Thoracic aorta (tissue), 2 donors: ENCODE measurements around the gene BCR. TPM values are rescaled to one million over a fixed set of nuclear protein-coding genes. Genes with fewer than 3 reads are reported as not detected.

ENCODE experiments used
- ATAC-seq: fragments of 150-250 bp; one replicate; pipeline ENCODE4 v1.8.0; 2017; ENCODE audit warnings: low read depth; ENCODE audit not compliant: insufficient number of reproducible peaks, low FRiP score
- DNase-seq: peaks from one replicate; pipeline ENCODE4 v3.0.0-alpha.2; 2020; ENCODE audit warnings: low spot score
- H3K27ac ChIP-seq, 2 donors: fragments of 200-600 bp; sonication (generic); 1 replicate in 1 of 2; 2 replicates in 1 of 2; pipeline ENCODE4 v1.5.1; 2016; ENCODE audit warnings: mild to moderate bottlenecking in 2 of 2, moderate library complexity in 2 of 2
- H3K27me3 ChIP-seq: fragments of 200-600 bp; sonication (generic); replicated peaks from 2 replicates; pipeline ENCODE4 v1.6.0; 2016; ENCODE audit warnings: mild to moderate bottlenecking; ENCODE audit not compliant: insufficient read depth
- H3K36me3 ChIP-seq: fragments of 200-600 bp; sonication (generic); one replicate; pipeline ENCODE4 v1.5.1; 2016
- H3K4me1 ChIP-seq, 2 donors: fragments of 200-600 bp; sonication (generic); 1 replicate in 1 of 2; 2 replicates in 1 of 2; pipeline versions ENCODE4 v1.5.1 to v1.6.0; 2016; ENCODE audit warnings: low read depth in 2 of 2, mild to moderate bottlenecking in 1 of 2; ENCODE audit not compliant: control insufficient read depth in 1 of 2
- H3K4me3 ChIP-seq: fragments of 200-600 bp; sonication (generic); 2 replicates; pipeline ENCODE4 v1.5.1; 2016; ENCODE audit warnings: mild to moderate bottlenecking
- H3K9me3 ChIP-seq: fragments of 200-600 bp; sonication (generic); 2 replicates; pipeline ENCODE4 v1.5.1; 2016
- total RNA-seq, 2 donors: library from RNA; depleted of rRNA; stranded (reverse); fragments of >200 nt; gene quantifications; one replicate each; pipeline versions ENCODE4 v1.1.0 to v1.2.3, GENCODE V29; 2016
- TF ChIP-seq, protein P1 (sequence below): fragments of 200-600 bp; sonication (generic); IDR thresholded peaks from one replicate; pipeline ENCODE4 v1.5.1; 2019; ENCODE audit warnings: antibody characterized with exemption

The BCR gene
- total RNA-seq, 2 donors from 2014 or later = 73.2 to 232 TPM

DNA sequence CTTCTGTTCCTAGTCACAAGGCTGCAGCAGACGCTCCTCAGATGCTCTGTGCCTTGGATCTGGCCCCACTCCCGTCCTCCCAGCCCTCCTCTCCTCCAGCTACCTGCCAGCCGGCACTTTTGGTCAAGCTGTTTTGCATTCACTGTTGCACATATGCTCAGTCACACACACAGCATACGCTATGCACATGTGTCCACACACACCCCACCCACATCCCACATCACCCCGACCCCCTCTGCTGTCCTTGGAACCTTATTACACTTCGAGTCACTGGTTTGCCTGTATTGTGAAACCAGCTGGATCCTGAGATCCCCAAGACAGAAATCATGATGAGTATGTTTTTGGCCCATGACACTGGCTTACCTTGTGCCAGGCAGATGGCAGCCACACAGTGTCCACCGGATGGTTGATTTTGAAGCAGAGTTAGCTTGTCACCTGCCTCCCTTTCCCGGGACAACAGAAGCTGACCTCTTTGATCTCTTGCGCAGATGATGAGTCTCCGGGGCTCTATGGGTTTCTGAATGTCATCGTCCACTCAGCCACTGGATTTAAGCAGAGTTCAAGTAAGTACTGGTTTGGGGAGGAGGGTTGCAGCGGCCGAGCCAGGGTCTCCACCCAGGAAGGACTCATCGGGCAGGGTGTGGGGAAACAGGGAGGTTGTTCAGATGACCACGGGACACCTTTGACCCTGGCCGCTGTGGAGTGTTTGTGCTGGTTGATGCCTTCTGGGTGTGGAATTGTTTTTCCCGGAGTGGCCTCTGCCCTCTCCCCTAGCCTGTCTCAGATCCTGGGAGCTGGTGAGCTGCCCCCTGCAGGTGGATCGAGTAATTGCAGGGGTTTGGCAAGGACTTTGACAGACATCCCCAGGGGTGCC is 109.8 kb downstream of the BCR start:
- DNase-seq = no peak
- no peak overlapping the region for H3K4me3 ChIP-seq
- no peak for ATAC-seq

DNA sequence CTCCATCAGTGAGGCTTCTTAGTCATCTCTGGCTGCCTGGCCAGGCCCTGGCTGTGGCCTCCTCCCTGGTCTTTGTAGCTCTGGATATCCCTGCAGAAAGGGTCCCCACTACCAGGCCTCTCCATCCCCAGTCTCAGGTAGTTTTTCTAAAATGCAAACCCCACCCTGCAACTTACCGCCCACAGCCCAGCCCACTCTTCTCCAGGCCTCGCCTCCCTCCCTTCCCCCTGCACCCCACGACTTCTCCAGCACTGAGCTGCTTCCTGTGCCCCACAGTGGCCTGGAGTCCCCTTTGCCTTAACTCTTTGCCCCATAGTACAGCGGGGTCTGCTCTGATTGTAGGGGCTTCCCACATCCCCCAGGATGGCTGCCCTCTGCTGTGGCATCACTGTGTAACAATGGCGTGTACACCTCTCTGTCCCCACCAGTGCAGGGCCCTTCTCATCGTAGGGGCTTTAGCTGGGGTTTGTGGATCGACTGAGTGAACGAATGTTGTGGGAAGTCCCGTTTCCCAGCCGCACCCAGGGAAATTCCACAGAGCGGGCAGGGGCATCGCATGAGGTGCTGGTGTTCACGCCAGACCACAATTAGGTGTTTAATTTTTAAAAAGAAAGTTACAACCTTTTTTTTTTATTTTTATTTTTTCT is 111.6 kb downstream of the BCR start:
- Histone ChIP-seq H3K27ac (no peak overlapping the region), H3K27me3 (no peaks in the 10 kb centered on the region), H3K9me3 (no peaks in the 10 kb centered on the region), H3K4me3 (no peak overlapping the region), H3K4me1 (peaks cover 0 to 4% of the 10 kb centered on the region in 2 donors), H3K36me3 (peaks cover 66% of the 10 kb centered on the region)
- DNase-seq = no peak
- TF ChIP-seq, protein P1, sequence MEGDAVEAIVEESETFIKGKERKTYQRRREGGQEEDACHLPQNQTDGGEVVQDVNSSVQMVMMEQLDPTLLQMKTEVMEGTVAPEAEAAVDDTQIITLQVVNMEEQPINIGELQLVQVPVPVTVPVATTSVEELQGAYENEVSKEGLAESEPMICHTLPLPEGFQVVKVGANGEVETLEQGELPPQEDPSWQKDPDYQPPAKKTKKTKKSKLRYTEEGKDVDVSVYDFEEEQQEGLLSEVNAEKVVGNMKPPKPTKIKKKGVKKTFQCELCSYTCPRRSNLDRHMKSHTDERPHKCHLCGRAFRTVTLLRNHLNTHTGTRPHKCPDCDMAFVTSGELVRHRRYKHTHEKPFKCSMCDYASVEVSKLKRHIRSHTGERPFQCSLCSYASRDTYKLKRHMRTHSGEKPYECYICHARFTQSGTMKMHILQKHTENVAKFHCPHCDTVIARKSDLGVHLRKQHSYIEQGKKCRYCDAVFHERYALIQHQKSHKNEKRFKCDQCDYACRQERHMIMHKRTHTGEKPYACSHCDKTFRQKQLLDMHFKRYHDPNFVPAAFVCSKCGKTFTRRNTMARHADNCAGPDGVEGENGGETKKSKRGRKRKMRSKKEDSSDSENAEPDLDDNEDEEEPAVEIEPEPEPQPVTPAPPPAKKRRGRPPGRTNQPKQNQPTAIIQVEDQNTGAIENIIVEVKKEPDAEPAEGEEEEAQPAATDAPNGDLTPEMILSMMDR = no peak
- no peak for ATAC-seq

More for the DNA sequence above, 109.8 kb downstream of the BCR start:
- Histone ChIP-seq H3K27ac (peak overlapping the region in 1 of 2 donors; percentile 14), H3K36me3 (peaks cover 77% of the 10 kb centered on the region), H3K27me3 (no peaks in the 10 kb centered on the region), H3K4me1 (peaks cover 0 to 4% of the 10 kb centered on the region in 2 donors), H3K9me3 (no peaks in the 10 kb centered on the region)
- TF ChIP-seq, protein P1 = peak; percentile 78

DNA sequence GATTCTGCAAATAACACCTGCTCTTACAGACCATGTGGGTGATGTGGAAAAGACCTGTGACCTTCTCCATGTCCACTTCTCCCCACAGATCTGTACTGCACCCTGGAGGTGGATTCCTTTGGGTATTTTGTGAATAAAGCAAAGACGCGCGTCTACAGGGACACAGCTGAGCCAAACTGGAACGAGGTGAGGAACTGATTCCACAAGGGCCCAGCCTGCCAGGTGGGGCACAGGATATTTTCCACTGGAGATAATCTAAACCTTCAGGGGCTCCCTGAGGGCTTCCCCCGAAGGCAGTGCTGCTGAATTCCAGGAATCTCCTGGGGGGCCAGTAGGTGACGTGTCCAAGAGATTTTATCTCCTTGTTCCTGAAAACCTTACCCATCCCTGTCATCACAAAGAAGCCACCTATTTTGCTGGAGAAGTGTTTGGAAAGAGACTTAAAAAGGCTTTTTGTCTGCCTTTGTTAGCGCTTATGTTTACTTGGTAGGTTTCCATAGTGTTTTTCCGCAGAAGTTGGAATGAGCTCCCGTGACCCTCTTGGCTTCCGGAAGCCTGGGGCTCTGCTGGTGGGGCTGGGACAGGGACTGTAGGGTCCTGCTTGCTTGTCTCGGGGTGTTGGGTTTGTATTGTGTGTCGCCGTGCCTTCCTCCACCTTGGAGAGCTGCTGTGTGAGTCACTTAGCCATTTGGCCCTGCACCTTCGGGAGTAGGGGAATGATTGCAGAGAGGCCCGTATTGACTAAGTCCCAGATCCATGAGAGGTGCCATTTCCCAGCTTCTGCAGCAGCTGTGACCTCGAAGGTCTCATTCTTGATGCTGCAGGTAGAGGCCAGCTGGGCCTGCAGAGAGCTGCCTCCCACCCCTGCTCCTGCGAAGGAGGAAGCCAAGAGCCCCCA is 112.4 kb downstream of the BCR start:
- Histone ChIP-seq H3K27ac (no peak overlapping the region), H3K4me1 (peaks cover 0 to 4% of the 10 kb centered on the region in 2 donors), H3K9me3 (no peaks in the 10 kb centered on the region), H3K36me3 (peaks cover 68% of the 10 kb centered on the region), H3K27me3 (no peaks in the 10 kb centered on the region), H3K4me3 (no peak overlapping the region)
- TF ChIP-seq, protein P1 = no peak
- no peak for DNase-seq
- no peak for ATAC-seq

DNA sequence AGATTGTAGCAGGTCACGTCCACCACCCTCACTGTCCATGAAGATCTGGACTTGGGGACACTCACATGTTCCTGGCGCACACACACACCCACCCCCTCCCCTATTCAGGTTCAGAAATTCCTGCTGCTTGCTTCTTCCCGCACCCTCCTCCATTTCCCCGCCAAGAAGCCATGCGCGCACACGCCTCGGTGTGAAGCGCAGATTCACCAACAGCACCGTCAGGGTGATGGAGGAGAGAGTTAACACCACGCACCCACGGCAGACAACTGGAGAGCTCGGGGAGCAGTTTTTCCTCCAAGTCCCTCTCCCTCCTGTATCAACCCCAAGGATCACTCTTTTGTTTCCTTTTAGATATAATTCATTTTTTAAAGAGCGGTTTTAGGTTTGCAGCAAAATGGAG is 113.4 kb downstream of the BCR start:
- Histone ChIP-seq H3K4me3 (no peak overlapping the region), H3K36me3 (peaks cover 61% of the 10 kb centered on the region), H3K9me3 (no peaks in the 10 kb centered on the region), H3K4me1 (peaks cover 0 to 4% of the 10 kb centered on the region in 2 donors), H3K27ac (no peak overlapping the region), H3K27me3 (no peaks in the 10 kb centered on the region)
- no peak for DNase-seq
- TF ChIP-seq, protein P1 = no peak
- no peak for ATAC-seq
